Measurements from ENCODE around the gene YARS1.
"Not testable (repeated sequence)": the region's sequence is repeated elsewhere in the genome, so short reads cannot be mapped to it uniquely, and the experiment has no call there.

The YARS1 gene

GRCh38 chr1:32816676-32817158 is 441 bp downstream of the YARS1 start:
- DNase-seq (ENCODE audit: low spot score) = peak; percentile 50

GRCh38 chr1:32813941-32814739 is 3.0 kb downstream of the YARS1 start:
- no peak for DNase-seq (ENCODE audit: low spot score)

- DNase-seq (ENCODE audit: low spot score) = no peak
These were observed 5.2 kb downstream of the YARS1 start for GRCh38 chr1:32811917-32812316.

- no peak for DNase-seq (ENCODE audit: low spot score)
These were observed 5.9 kb downstream of the YARS1 start for GRCh38 chr1:32811265-32811664.

GRCh38 chr1:32810358-32810757 is 6.8 kb downstream of the YARS1 start:
- no peak for DNase-seq (ENCODE audit: low spot score)

- no peak for DNase-seq (ENCODE audit: low spot score)
These were observed 8.6 kb downstream of the YARS1 start for GRCh38 chr1:32808580-32808979.

- DNase-seq (ENCODE audit: low spot score) = no peak
These were observed 10.1 kb downstream of the YARS1 start for GRCh38 chr1:32806910-32807523.

GRCh38 chr1:32806290-32806689 is 10.9 kb downstream of the YARS1 start:
- DNase-seq (ENCODE audit: low spot score) = no peak

GRCh38 chr1:32804460-32804859 is 12.7 kb downstream of the YARS1 start:
- not testable (repeated sequence) for DNase-seq (ENCODE audit: low spot score)

- DNase-seq (ENCODE audit: low spot score) = no peak
These were observed 16.0 kb downstream of the YARS1 start for GRCh38 chr1:32801096-32801715.

GRCh38 chr1:32798679-32799416 is 18.3 kb downstream of the YARS1 start:
- DNase-seq (ENCODE audit: low spot score) = no peak

GRCh38 chr1:32798191-32798590 is 19.0 kb downstream of the YARS1 start:
- DNase-seq (ENCODE audit: low spot score) = no peak

- DNase-seq (ENCODE audit: low spot score) = no peak
These were observed 19.7 kb downstream of the YARS1 start for GRCh38 chr1:32797456-32797855.

- DNase-seq (ENCODE audit: low spot score) = peak; percentile 51
These were observed 21.4 kb downstream of the YARS1 start for GRCh38 chr1:32795763-32796162.

- DNase-seq (ENCODE audit: low spot score) = peak; percentile 58
These were observed 25.3 kb downstream of the YARS1 start for GRCh38 chr1:32791881-32792280.

GRCh38 chr1:32789356-32789755 is 27.8 kb downstream of the YARS1 start:
- DNase-seq (ENCODE audit: low spot score) = peak; percentile 80

- no peak for DNase-seq (ENCODE audit: low spot score)
These were observed 30.3 kb downstream of the YARS1 start for GRCh38 chr1:32786856-32787255.

GRCh38 chr1:32784817-32785216 is 32.3 kb downstream of the YARS1 start:
- no peak for DNase-seq (ENCODE audit: low spot score)

GRCh38 chr1:32783851-32784250 is 33.3 kb downstream of the YARS1 start:
- DNase-seq (ENCODE audit: low spot score) = no peak

- DNase-seq (ENCODE audit: low spot score) = no peak
These were observed 35.1 kb downstream of the YARS1 start for GRCh38 chr1:32782086-32782485.

- no peak for DNase-seq (ENCODE audit: low spot score)
These were observed 36.4 kb downstream of the YARS1 start for GRCh38 chr1:32780628-32781234.

- DNase-seq (ENCODE audit: low spot score) = no peak
These were observed 37.2 kb downstream of the YARS1 start for GRCh38 chr1:32780005-32780404.

Data from GM03348 (cell line).